ENCODE measurements around the gene GLI2. TPM values are rescaled to one million over a fixed set of nuclear protein-coding genes. Genes with fewer than 3 reads are reported as not detected.
A peak's percentile ranks its signal among the peaks of the same experiment; 100 is the strongest.

Gene GLI2
- total and polyA plus RNA-seq, 2 of the 4 experiments (the other 2 are of a cell fraction): 3.8 to 26.0 TPM

DNA sequence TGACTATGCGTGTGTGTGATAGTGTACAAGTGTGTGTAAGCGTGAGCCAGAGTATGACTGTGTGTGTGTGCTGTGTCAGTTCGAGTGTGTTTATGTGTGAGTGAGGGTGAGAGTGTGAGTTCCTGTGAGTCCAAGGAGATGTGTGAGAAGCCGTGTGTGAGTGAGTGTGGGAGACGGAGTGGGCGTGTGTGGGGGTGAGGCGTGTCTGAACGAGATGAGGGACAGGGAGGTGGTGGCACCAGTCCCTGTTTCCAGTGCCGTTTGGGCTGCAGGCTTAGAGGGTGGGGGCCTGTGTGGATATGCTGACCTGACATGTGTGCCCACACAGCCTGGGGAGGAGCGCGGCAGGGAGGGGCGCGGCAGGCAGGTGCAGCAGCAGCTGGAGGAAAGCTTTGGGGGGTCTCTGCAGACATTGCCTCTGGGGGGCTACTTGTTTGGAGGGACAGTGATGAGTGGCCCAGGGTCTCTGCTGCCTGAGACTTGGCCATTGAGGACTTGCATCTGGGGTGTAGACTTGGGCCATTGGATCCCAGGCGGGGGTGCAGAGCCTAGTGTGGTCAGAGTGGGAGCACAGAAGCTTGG lies 41.6 kb downstream of the GLI2 start:
- Histone ChIP-seq H2AK5ac (ENCODE audit: low read depth, low read length) (peak overlapping the region; percentile 92), H3K4me1 (ENCODE audit: control insufficient read depth, insufficient read depth, low read length) (peaks cover 49% of the 10 kb centered on the region), H3K27me3 (ENCODE audit: control insufficient read depth, insufficient read depth, low read length) (no peaks in the 10 kb centered on the region), H4K5ac (ENCODE audit: low read depth, low read length) (no peak overlapping the region), H3K4ac (ENCODE audit: low read depth, low read length) (peak overlapping the region; percentile 89), H4K20me1 (ENCODE audit: insufficient read depth, low read length) (peaks cover 90% of the 10 kb centered on the region), H3K56ac (ENCODE audit: extremely low read depth, insufficient read depth, low read length) (no peak overlapping the region), H2AK9ac (replicated peaks; ENCODE audit: low read depth, low read length, poor library complexity) (peak overlapping the region; percentile 71), H3K9me1 (ENCODE audit: insufficient read depth, low read length) (peaks cover 70% of the 10 kb centered on the region), H2BK15ac (ENCODE audit: low read depth, low read length) (peak overlapping the region; percentile 75; the same call in 2 of the 3 replicates), H3K79me1 (ENCODE audit: low read depth in 1 of 2, low read length in 2 of 2) (peaks cover 29 to 94% of the 10 kb centered on the region in 2 experiments), H2BK5ac (ENCODE audit: low read depth, low read length, poor library complexity, severe bottlenecking) (peak overlapping the region; percentile 35), H3K18ac (ENCODE audit: low read depth, low read length) (peak overlapping the region; percentile 24; the same call in 1 of the 2 replicates), H3K4me2 (ENCODE audit: low read depth, low read length) (no peak overlapping the region), H3K9me3 (ENCODE audit: control insufficient read depth, insufficient read depth, low read length) (no peaks in the 10 kb centered on the region), H3K4me3 (ENCODE audit: insufficient read depth, low read depth, low read length) (no peak overlapping the region), H3K9ac (ENCODE audit: low read depth, low read length) (no peak overlapping the region), H4K8ac (ENCODE audit: low read depth in 2 of 2, low read length in 2 of 2) (peak overlapping the region in 1 of 2 experiments; percentile 72; a peak in 3 of 4 replicates), H2BK20ac (ENCODE audit: low read depth, low read length) (peak overlapping the region; percentile 20; the same call in 1 of the 2 replicates), H3K14ac (replicated peaks; ENCODE audit: low read depth, low read length) (peak overlapping the region; percentile 60), H2AFZ (replicated peaks; ENCODE audit: low read length, poor library complexity) (peak overlapping the region; percentile 53), H3K36me3 (ENCODE audit: control insufficient read depth, insufficient read depth, low read length) (no peaks in the 10 kb centered on the region), H3K23ac (ENCODE audit: low read depth, low read length) (peak overlapping the region; percentile 90; the same call in 1 of the 2 replicates), H2BK120ac (ENCODE audit: low read depth, low read length) (peak overlapping the region; percentile 42; the same call in 1 of the 2 replicates), H4K91ac (ENCODE audit: insufficient read depth, low read depth, low read length) (peak overlapping the region; percentile 55), H3K27ac (ENCODE audit: insufficient read depth, low read length) (no peak overlapping the region)
- ATAC-seq (ENCODE audit: low read depth) (no peak), DNase-seq (no peak)
- WGBS, 2 experiments (ENCODE audit: extremely low coverage in 2 of 2, insufficient read length in 1 of 2): 65% methylated on average over 9 of the region's 14 CpGs; no CpG with 5 or more reads in 1 of the 2 experiments
- CTCF ChIA-PET: no interaction called here
- POLR2A ChIA-PET (ENCODE audit: unreplicated experiment): no interaction called here
- in situ Hi-C loops (cut with MboI; ENCODE audit: low sequenced_read_pairs) (no loop called here), dilution Hi-C loops (cut with HindIII; ENCODE audit: low sequenced_read_pairs, unreplicated experiment) (no loop called here), intact Hi-C loops (cut with micrococcal nuclease) (loop anchor here (10.0 kb wide), 1 partner anchor 82 kb away; no protein-coding TSS in a partner anchor)
- no TSS peak for BruUV-seq (replicated peaks)
- TF ChIP-seq SMC3 (IDR thresholded peaks at IDR 0.05; ENCODE audit: low read depth, low read length) (no peak), RFX5 (IDR thresholded peaks at IDR 0.05; ENCODE audit: low read depth, low read length) (no peak), FOS (IDR thresholded peaks at IDR 0.05; ENCODE audit: low read depth, low read length) (no peak), CHD1 (IDR thresholded peaks at IDR 0.05; ENCODE audit: low read depth, low read length) (no peak)
- TF ChIP-seq, protein P1, sequence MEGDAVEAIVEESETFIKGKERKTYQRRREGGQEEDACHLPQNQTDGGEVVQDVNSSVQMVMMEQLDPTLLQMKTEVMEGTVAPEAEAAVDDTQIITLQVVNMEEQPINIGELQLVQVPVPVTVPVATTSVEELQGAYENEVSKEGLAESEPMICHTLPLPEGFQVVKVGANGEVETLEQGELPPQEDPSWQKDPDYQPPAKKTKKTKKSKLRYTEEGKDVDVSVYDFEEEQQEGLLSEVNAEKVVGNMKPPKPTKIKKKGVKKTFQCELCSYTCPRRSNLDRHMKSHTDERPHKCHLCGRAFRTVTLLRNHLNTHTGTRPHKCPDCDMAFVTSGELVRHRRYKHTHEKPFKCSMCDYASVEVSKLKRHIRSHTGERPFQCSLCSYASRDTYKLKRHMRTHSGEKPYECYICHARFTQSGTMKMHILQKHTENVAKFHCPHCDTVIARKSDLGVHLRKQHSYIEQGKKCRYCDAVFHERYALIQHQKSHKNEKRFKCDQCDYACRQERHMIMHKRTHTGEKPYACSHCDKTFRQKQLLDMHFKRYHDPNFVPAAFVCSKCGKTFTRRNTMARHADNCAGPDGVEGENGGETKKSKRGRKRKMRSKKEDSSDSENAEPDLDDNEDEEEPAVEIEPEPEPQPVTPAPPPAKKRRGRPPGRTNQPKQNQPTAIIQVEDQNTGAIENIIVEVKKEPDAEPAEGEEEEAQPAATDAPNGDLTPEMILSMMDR (conservative IDR thresholded peaks at IDR 0.05; ENCODE audit: low read depth, low read length): no peak
- TF ChIP-seq, protein P2, sequence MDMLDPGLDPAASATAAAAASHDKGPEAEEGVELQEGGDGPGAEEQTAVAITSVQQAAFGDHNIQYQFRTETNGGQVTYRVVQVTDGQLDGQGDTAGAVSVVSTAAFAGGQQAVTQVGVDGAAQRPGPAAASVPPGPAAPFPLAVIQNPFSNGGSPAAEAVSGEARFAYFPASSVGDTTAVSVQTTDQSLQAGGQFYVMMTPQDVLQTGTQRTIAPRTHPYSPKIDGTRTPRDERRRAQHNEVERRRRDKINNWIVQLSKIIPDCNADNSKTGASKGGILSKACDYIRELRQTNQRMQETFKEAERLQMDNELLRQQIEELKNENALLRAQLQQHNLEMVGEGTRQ (IDR thresholded peaks at IDR 0.05; ENCODE audit: low read depth, low read length): no peak

All from IMR-90 (cell line).